ENCODE measurements around the gene EMC9.
A peak's percentile ranks its signal among the peaks of the same experiment; 100 is the strongest.

EMC9 gene

DNA sequence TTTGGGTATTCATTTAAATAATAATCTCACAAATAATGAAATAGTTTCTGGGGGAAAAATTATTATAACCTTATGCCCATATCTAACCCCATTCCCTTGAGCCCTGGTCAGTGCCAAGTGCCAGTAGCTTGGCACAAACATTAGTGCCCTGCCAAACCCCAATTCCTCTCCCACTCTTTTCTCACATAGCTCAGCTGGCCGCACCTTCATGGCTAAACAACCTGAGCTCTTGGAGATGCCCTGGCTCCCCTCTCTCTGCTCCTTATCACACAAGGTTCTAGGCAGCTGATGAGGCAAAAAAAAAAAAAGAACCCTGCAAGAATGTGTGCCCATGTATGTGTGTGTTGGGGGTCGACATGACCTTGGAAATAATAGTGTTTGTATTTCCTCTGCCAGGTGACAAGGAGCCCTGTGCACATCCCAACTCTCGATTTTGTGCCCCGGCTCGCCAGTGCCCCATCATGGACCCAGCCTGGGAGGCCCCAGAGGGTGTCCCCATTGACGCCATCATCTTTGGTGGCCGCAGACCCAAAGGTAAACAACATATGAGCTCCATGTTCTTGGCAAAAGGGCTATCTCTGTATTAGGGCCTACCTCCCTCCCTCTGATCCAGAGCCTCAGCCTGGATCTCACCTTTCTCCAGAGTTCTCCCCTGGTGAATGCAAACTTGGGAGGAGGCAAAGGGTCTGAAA lies 38.9 kb downstream of the EMC9 start:
- no peak for DNase-seq

DNA sequence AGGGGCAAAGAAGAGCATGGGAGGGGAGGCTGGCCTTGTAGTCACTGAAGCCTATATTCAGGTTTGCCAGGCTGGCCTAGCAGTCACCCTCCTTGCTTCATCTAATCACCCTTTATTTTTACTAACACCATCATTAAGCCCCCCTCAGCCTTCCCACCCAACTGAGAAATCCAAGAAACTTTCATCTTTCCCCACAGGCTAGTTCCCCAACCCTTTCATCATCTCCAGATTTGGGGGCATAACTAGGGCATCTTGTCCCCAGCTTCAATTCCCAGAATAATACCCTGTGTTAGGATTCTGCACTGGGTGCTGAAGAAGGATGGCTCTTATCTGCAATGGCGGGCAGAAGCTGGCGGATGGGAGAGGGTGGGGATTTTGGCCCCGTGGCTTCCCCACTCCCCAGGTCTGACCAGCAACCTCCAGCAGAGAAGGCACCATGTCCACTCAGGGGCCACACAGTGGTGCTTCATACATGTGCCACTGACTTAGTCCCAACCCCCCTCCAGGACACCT lies 40.4 kb downstream of the EMC9 start:
- no peak for DNase-seq

DNA sequence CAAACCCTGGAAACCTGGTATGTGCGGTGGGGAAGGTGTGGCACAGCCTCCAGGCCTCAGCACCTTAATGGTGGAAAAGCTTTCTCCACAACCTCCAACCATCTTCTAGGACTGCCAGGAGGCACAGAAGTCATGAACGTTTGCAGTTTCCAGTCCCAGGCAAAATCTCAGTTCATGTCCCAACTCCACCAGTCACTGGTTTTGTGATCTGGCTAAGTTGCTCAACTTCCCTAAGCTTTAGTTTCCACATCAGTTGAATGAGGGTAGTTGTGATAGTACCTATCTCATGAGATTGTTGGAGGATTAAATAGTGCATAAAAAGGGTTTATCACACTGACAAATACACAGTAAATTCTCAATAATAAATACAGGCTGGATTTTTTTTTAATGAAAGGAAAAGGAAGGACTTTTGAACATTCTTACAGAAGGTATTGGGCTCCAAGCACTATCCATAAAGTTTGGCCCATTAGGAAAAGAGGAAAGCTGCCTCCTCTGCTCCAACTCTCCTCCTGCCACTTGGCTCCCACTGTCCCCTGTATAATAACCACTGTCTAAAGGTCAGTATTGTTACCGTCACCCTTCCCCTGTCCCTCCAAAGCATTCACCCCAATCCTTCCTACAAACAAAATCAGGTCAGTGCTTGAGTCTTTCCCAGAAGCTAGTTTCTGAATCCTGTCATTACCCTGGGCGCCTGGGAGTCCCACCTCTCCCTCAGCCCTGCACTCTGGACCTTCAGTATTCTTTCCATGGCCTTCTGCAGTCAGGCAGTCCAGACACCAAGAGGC lies 41.0 kb downstream of the EMC9 start:
- no peak for DNase-seq

DNA sequence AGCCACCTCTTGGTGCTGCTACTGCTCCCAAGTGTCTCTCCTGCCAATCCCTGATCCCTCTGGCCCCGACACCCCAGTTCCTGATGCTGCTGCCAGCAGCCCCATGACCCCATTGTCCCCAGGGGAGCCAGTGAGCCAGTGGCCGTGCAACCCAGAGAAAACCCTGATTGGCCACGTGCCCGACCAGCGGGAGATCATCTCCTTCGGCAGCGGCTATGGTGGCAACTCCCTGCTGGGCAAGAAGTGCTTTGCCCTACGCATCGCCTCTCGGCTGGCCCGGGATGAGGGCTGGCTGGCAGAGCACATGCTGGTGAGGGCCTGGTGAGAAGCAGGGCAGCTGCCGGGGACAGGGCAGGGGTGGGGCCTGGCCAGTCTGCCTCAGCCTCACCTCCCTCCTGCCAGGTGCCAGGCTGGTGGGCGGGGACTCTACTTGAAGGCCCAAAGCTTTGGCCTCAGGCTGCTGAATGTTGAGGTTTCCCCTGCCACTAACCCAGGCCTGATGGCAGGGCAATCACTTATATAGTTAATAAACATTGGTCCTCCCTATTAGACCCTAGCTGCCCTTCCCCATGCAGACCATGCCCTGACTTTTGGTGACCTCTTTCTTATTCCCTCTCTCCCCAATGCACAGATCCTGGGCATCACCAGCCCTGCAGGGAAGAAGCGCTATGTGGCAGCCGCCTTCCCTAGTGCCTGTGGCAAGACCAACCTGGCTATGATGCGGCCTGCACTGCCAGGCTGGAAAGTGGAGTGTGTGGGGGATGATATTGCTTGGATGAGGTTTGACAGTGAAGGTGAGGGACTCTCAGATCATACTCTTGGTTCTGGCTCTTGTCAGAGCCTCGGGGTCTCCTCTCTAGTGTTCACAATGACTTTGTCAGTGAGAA lies 42.2 kb downstream of the EMC9 start:
- no peak for DNase-seq

DNA sequence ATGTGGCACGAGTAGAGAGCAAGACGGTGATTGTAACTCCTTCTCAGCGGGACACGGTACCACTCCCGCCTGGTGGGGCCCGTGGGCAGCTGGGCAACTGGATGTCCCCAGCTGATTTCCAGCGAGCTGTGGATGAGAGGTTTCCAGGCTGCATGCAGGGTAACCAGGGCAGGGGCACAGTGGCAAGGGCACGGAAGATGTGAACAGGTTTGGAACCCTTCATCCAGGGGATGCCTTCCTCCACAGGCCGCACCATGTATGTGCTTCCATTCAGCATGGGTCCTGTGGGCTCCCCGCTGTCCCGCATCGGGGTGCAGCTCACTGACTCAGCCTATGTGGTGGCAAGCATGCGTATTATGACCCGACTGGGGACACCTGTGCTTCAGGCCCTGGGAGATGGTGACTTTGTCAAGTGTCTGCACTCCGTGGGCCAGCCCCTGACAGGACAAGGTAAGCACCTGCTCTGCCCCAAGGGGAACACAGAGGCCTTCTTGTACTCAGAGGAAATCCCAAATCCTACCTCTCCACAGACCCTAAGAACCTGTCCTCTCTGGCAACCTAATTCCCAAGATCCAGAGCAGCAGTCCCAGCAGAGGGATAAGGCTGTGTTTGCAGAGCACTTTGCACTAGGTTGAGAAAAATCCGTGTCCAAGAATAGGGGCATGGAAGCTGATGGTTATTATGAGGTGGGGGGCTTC lies 43.0 kb downstream of the EMC9 start:
- no peak for DNase-seq

DNA sequence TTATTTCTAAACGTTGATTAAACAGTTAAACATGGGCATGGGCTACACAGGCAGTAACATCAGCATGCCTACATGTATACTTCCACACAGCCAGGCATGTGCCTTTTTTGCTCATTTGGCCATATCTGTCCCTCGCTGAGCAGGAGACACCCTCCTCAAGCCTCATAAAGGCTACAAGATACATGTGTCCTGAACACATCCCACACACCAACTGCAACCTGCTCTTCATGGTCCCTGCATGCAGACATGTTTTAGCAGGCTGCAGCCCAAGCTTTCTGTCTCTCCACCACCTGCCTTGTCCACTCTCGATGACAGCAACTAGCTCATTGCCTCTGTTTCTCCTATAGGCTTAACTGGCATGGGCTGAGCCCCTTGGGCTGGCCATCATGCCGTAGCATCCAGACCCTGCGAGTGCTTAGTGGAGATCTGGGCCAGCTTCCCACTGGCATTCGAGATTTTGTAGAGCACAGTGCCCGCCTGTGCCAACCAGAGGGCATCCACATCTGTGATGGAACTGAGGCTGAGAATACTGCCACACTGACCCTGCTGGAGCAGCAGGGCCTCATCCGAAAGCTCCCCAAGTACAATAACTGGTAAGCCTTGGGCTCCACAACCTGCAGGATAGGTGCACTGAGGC lies 44.7 kb downstream of the EMC9 start:
- DNase-seq, result no peak

DNA sequence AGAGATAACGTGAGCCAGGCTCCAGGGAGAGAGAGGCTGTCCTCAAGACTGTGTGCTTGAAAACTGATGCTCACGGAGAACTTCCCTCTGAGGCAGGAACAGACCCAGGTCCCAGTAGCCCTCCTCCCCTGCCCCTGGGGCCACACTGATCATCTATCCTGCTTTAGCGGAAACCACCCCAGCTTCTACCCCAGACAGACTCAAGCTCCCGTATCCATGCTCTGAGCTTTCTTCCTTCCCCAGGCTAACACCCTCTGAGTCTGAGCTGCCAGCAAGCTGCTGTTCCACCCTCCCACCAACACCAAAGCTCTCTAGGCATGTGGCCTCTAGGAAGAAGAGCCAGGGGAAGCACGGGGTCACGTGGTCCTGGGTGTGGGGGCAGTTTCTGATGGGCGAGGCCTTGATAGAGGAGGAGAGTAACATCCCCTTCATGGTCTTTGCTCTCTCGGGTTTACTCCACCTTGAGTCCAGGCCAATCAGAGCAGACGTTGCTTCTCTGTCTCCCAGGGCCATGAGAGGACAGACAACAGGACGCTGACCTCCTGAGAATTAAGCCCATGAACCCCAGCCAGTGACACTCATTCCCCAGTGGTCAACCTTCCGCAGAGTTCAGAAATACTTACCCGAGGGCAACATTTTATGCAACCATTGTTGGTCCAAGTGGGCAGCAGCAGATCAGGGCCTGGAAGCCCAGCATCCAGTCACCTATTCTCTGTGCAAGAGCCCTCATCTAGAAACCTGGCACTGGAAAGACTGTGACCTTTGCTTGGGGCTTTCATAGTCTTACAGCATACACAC lies 45.9 kb downstream of the EMC9 start:
- DNase-seq, result no peak

DNA sequence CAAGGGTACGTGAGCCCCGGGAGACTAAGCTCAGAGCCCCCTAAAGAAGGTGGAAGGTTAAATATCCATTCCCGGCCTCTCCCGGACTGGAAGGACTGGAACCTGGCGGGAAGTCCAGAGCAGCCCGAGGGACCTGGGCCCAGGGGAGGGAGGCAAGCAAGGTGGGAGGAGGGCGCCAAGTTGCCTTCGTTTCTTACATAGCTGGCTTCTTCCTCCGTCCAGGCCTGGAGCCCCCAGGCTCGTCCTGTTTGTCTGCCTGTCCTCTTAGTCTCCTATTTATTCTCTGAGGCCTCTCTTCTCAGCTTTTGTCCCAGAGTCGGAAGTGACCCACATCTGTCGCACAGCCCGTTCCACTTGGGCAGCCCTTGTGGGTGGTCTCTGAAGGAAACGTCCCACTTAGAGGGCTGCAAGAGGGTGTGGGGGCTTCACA lies 46.5 kb downstream of the EMC9 start:
- no peak for DNase-seq

- peak; percentile 88 for DNase-seq
These were observed 47.2 kb downstream of the EMC9 start, which contains the start of gene PCK2 for GRCh38 chr14:24093901-24094840. TSS of gene PCK2 (plus strand) at chr14:24094311. CDS start at chr14:24094406, 95 bp downstream.

- DNase-seq, result no peak
These were observed 48.0 kb downstream of the EMC9 start for GRCh38 chr14:24093207-24093900.

GRCh38 chr14:24092505-24093206 lies 48.7 kb downstream of the EMC9 start:
- no peak for DNase-seq

DNA sequence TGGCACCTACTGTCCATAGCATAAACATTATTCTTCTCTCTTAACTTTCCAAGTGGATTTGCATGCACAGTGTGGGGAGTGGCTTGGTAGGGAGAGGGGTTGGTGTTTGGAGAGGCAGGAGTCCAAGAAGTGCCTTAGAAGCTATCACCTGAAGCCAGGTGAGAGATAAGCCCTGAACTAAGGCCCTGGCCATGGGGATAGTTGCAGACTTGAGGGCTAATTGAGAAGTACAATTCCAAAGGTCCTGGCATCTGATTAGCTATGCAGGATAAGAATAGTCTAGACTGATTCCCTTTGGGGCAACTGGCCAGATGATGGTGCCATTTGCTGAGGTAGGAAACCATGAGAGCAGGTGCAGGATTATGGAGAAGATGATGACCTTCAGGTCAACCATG lies 49.3 kb downstream of the EMC9 start:
- no peak for DNase-seq

GRCh38 chr14:24089890-24090289 lies 51.5 kb downstream of the EMC9 start:
- DNase-seq, result no peak
